SH-SY5Y (cell line): ENCODE measurements around the gene SLC35F1.

Experiments used
- GATA2 ChIP-seq: IDR thresholded peaks from 2 replicates; pipeline ENCODE4 v1.6.1; 2011; ENCODE audit warnings: mild to moderate bottlenecking, low read depth, low read length
- GATA3 ChIP-seq: IDR thresholded peaks from 2 replicates; pipeline ENCODE4 v1.6.1; 2011; ENCODE audit warnings: low read depth, mild to moderate bottlenecking, low read length, moderate library complexity

The SLC35F1 gene

GRCh38 chr6:118102401-118102800 lies 195.3 kb downstream of the SLC35F1 start:
- TF ChIP-seq GATA3 (no peak), GATA2 (no peak)

GRCh38 chr6:118103381-118104146 lies 196.5 kb downstream of the SLC35F1 start:
- TF ChIP-seq GATA3: no peak
- no peak for TF ChIP-seq GATA2

GRCh38 chr6:118122161-118122725 lies 215.2 kb downstream of the SLC35F1 start:
- TF ChIP-seq GATA3: no peak
- TF ChIP-seq GATA2: no peak

- TF ChIP-seq GATA2 (no peak), GATA3 (no peak)
Measured at GRCh38 chr6:118122801-118123200, 215.7 kb downstream of the SLC35F1 start.

GRCh38 chr6:118123503-118124037 lies 216.5 kb downstream of the SLC35F1 start:
- TF ChIP-seq GATA3: no peak
- TF ChIP-seq GATA2: no peak

- no peak for TF ChIP-seq GATA2
- TF ChIP-seq GATA3: no peak
Measured at GRCh38 chr6:118124851-118125250, 217.8 kb downstream of the SLC35F1 start.

- TF ChIP-seq GATA2 (no peak), GATA3 (no peak)
Measured at GRCh38 chr6:118128755-118129154, 221.7 kb downstream of the SLC35F1 start.

- TF ChIP-seq GATA2 (no peak), GATA3 (no peak)
Measured at GRCh38 chr6:118134206-118134605, 227.1 kb downstream of the SLC35F1 start.

- TF ChIP-seq GATA2 (no peak), GATA3 (no peak)
Measured at GRCh38 chr6:118134736-118135135, 227.7 kb downstream of the SLC35F1 start.

GRCh38 chr6:118135371-118135770 lies 228.3 kb downstream of the SLC35F1 start:
- TF ChIP-seq GATA3: no peak

- TF ChIP-seq GATA3 (no peak), GATA2 (no peak)
Measured at GRCh38 chr6:118141211-118141610, 234.1 kb downstream of the SLC35F1 start.

- TF ChIP-seq GATA3 (no peak), GATA2 (no peak)
Measured at GRCh38 chr6:118146584-118146983, 239.5 kb downstream of the SLC35F1 start.

GRCh38 chr6:118147511-118147910 lies 240.4 kb downstream of the SLC35F1 start:
- TF ChIP-seq GATA3: no peak
- TF ChIP-seq GATA2: no peak

GRCh38 chr6:118148561-118148960 lies 241.5 kb downstream of the SLC35F1 start:
- no peak for TF ChIP-seq GATA3
- no peak for TF ChIP-seq GATA2

GRCh38 chr6:118152524-118152923 lies 245.5 kb downstream of the SLC35F1 start:
- TF ChIP-seq GATA3: no peak
- TF ChIP-seq GATA2: no peak

- TF ChIP-seq GATA2 (no peak), GATA3 (no peak)
Measured at GRCh38 chr6:118161343-118161742, 254.3 kb downstream of the SLC35F1 start.
